Islet of Langerhans (tissue), 1 donor: Measurements from ENCODE around the gene TAS2R50.
"Not testable (repeated sequence)": the region's sequence is repeated elsewhere in the genome, so short reads cannot be mapped to it uniquely, and the experiment has no call there.

ENCODE experiments used
- FAIRE-seq: peaks from one replicate; lab custom pipeline; 2011; peaks lifted over from hg19 to GRCh38; lab: Jason Lieb, UNC

The TAS2R50 gene, protein sequence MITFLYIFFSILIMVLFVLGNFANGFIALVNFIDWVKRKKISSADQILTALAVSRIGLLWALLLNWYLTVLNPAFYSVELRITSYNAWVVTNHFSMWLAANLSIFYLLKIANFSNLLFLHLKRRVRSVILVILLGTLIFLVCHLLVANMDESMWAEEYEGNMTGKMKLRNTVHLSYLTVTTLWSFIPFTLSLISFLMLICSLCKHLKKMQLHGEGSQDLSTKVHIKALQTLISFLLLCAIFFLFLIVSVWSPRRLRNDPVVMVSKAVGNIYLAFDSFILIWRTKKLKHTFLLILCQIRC

DNA sequence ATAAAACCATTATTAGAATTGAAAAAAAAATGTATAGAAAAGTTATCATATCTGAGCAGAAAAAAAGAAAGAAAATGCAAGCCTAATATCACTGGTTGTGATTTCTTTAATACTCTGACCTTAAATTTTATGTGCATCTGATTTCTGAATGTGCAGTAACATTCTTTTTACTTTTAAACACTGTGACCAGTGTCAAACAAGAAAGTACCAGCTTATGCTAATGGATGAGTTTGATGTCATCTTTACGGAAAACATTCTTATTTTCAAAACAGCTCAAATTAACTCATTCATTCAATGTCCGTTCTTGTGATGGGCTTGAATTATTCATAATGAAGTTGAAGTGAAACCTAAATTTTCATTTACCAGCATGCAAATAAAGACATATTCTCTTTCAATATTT lies at the start of gene TAS2R50:
Gene TAS2R50, minus strand, starts transcription at position 101 of the 400 bp plus-strand sequence. Its CDS starts 52 bp downstream, at position 49.
- peak; percentile 65 for FAIRE-seq

DNA sequence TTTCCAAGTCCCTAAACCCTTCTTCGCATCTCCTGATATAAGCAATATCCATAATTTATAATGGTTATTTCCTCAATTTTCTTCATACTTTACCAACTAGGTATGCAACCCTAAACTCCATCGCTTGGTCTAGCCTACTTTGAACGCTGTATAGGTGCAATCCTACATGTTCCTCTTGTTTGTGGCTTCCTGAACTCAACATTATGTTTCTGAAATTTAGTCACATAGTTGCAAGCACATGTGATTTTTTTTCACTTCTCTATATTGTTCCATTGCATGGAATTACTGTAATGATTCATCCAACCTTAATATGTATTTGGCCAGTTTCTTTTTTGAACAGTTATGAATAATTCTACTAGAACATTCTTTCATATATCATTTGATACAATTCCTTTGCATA lies 47.2 kb upstream of the TAS2R50 start:
- FAIRE-seq, result not testable (repeated sequence)

DNA sequence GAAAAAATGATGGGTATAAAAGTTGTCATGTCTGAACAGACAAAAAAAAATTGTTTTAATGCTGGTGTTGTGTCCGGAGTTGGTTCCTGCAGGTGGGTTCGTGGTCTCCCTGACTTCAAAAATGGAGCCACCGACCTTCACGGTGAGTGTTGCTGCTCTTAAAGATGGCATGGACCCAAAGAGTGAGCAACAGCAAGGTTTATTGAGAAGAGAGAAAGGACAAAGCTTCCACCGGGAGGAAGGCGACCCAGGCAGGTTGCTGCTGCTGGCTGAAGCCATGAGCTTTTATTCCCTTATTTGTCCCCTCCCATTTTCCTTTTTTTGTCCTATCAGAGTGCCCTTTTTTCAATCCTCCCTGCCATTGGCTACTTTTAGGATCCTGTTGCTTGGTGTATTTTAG lies 44.6 kb upstream of the TAS2R50 start, which contains the start of gene TAS2R31:
Gene TAS2R31, minus strand, starts transcription at position 101 of the 400 bp plus-strand sequence. Its CDS starts 72 bp downstream, at position 29.
- no peak for FAIRE-seq

DNA sequence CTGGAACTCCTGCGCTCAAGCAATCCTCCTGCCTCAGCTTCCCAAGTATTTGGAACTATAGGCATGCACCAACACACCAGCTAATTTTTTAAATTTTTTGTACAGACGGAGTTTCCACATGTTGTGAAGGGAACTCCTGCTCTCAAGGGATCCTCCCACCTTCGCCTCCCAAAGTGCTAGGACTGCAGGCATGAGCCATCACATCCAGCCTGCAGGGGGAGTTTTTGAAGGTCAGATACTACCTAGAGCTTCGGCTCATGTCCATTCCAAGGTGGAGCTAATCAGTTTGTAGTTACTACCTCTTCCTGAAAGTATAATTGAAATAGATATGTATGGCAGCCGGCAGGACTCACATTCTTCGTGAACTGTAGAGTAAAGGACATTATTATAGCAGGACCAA lies 39.4 kb upstream of the TAS2R50 start:
- FAIRE-seq, result no peak

DNA sequence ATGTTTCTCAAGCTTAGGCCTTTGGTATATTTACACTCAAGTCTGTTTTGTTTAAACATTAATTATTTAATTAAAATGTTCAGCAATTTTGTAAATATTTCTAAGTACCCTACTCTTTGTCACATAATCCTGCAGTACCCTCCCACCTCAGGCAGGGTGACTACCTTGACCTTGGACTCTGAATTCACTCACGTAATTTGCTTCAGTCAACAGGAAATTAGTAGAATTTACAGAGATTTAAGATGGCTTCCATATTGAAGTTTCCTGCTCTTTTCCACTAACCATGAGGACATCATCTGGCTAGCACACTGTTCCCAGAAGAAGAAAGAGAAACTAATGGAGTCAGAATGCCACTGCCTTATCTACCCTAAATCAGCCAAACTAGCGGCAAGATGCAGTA lies 36.7 kb upstream of the TAS2R50 start:
- FAIRE-seq, result no peak

DNA sequence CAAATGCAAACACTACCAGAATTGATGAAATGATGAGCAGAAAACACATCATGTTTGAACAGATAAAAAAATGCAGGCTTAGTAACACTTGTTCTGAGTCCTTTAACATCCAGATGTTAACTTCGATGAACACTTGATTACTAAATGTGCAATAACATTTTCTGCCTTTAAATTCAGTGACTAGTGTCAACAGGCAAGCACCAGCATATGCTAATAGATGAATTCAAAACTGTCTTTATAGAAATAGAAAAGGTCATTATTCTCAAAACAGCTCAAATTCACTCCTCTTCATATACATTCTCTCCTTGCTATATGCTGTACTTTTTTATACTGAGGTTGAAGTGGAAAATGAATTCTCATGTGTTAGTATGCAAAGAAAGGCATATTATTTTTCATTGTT lies 35.8 kb upstream of the TAS2R50 start, which contains the start of gene TAS2R19:
Gene TAS2R19, minus strand, starts transcription at position 101 of the 400 bp plus-strand sequence. Its CDS starts 49 bp downstream, at position 52.
- no peak for FAIRE-seq

DNA sequence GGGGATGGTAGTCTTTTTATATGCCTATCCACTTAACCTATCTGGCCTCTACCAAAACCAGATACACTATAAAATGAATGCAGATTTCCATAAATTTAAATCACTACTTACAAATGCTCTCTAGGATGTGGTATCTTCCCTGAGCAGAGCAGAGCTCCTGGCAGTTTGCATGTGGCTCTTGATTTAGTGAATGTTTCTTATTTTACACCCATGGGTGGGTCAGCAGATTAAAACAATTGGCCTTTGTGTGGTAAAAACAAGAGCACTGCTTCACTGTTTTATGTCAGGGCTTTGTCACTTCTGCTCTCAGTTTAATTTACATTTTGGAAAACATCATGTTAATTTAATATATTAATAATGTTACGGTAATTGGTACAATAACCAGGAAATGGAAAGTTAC lies 30.2 kb upstream of the TAS2R50 start:
- FAIRE-seq, result no peak

DNA sequence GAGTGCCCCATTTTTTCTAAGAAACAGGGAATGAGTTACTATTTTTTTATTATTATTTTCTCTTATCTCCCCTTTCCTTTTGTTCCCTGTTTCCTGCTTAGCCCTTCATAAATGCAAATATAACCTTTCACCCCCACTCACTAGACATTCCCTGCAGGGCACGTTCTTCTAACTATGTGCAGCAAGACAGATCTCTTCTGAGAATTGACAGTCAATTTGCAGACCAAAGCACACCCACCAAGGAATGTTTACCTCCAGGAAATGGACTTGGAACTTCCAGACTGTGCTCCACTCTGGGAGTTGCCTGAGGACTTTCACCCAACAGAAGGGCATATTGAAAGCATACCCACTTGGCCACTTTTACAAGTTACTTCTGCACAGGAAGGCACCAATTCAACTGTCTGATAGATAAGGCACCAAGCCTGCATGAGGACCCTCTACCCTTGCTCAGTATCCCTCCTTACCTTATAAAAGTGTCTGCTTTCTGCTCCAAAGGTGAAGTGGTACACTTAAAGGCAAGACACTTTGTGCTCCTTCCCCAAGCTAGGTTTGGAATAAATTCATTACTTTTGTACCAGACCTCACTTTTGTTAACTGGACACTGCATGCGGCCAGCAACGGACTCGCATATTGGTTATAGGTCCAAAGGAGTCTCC lies 29.2 kb upstream of the TAS2R50 start:
- FAIRE-seq, result no peak

DNA sequence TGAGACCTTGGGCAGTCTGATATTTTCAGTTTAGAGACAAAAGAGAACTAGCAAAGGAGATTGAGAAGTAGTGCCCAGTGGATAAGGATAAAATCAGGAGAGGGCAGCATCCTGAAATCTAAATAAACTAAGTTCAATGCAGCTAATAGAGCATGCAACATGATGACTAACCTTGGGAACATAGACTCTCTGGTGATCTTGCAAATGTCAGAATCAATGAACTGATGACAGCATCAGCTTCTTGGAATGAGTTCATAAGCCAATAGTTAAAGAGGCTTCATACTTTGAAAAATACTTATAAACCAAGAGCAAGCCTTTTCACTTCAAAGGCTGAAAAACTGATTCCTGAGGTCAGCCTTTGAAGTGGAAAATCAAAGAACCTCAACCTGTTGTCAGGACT lies 27.5 kb upstream of the TAS2R50 start:
- FAIRE-seq, result no peak

DNA sequence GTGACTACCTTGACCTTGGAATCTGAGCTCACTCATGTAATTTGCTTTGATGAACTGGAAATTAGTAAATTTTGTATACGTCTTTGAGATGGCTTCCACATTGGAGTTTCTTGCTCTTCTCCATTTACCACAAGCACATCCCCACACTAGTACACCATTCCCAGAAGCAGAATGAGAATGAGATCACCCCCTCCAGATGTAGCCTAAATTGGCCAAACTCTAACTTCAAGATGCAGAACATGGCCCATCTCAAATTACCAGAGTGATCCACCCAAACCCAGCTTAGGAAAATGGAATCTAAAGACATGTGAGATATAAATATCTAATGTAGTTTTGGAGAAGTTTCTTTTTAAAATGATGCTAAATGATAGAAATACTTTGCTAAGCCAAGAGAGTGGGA lies 20.9 kb upstream of the TAS2R50 start:
- no peak for FAIRE-seq

DNA sequence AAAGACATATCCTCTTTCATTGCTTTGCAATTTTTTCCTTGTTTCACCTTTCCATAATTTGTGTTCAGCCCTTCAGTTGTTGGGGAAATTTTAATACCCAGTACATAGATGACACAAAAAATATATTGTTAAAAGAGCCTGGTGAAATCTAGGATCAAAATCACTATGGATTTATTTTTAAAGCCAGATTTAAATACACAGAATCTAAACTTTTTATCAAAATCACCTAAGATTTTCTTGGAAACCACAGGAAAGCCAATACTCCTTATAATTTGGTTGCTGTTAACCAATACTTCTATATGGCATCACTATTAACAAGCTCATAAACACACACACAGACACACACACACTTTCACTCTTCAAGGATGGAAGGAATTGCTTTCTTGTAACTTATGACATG lies 11.5 kb upstream of the TAS2R50 start, which contains the start of gene TAS2R20:
Gene TAS2R20, minus strand, starts transcription at position 101 of the 400 bp plus-strand sequence. CDS start 429 bp downstream, outside the sequence.
- FAIRE-seq, result no peak

DNA sequence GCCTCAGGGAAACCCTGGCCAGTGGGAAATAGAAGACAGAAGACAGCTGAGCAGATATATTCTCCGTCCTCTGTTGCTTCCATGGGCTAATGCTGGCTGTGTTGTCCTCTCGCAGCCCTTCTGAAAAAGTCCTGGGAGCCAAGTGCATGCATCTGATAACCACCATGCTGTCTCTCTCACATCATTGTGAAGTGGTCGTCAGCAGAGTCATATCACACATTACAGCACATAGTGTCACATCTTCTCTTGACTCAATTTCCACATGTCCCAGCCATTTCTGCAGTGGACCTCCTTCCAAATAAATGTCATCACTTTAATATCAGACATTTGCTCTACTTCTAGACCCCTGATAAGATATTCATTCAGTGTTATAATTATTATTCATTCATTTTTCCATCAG lies 7.6 kb upstream of the TAS2R50 start:
- no peak for FAIRE-seq

DNA sequence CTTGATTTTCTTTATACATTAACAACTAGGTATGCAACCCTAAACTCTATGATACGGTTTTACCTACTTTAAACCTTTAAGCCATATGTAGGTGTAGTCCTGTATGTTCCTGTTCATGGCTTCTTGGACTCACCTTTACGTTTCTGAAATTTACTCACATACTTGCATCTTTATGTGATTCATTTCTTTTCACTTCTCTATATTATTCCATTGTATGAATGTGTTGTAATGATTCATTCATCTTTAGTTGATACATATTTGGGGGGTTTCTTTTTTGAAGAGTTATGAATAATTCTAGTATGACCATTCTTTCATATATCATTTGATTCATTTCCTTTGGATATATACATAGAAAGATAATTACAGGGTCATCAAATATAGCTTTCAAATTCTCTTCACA lies 2.4 kb upstream of the TAS2R50 start:
- no peak for FAIRE-seq

DNA sequence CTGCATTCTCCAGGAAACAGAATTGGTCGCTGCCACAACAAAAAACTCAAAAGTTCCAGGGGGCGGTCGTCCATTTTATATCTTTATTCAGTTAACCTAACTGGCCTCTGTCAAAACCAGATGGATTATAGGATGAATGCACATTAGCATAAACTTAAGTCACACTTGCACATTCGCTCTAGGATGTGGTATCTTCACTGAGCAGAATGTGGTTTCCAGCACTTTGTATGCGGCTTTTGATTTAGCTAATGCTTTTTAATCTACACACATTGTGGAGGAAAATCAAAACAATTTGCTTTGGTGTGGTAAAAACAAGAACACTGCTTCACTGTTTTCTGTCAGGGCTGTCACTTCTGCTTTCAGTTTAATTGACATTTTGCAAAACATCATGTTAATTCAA lies 4.5 kb downstream of the TAS2R50 start:
- FAIRE-seq, result no peak

DNA sequence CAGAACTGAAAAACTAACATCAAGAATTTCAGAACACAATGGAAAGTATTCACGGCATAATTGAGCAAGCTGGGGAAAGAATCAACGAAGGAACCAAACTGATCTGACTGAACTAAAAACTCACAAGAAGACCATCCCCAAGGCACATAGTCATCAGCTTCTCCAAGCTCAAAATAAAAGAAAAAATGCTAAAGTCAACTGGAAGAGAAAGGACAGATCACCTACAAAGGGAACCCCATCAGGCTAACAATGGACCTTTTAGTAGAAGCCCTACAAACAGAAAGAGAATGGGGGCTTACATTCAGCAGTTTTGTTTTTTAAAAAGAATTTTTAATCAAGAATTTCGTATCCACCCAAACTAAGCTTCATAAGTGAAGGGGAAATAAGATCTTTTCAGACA lies 11.7 kb downstream of the TAS2R50 start:
- no peak for FAIRE-seq

DNA sequence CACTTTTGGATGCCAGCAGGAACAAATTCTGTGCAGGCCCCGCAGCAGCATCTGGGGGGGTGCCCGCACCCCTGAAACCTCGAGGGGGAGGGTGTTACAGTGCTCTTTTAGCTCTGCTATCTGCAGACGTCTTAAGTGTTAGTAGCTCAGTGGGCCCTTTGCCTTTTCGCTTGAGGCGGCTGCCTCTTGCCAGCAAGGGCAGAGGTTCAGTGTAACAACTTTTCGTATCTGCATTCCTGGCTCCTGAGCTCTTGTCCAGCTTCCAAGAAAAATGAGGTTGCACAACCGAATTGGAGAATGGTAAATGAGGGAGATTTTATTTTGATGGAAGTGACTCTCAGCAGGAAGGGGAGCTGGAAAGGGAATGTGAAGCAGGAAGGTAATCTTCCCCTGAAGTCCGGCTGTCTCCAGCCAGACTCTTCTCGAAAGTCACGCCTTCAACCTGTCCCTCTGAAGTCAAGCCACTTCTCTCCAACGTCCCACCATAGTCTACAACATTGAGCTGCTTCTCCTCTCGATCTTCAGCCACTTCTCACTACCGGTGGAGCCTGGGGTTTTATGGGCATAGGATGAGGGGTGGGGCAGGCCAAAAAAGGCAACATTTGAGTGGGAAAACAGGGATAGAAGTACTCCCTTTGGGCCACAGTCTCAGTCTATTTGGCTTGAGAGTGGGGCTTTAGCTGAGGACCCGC lies 17.8 kb downstream of the TAS2R50 start:
- no peak for FAIRE-seq

DNA sequence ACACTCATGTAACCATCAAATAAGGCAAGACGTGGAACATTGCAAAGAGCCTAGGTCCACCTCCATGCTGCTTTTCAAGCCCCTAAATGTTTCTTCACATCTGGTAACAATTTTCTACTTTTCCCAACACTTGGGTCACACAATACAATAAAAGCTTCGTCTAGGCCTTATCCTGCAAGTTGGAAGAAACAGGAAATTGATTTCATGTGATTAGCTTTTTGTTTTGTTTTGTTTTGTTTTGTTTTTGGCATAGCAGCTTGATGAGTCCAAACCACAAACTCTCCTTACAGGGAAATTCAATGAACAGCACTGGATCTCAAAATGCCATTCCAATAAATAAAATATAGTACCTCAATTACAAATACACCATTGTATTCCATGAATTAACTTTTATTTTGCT lies 19.3 kb downstream of the TAS2R50 start:
- no peak for FAIRE-seq

DNA sequence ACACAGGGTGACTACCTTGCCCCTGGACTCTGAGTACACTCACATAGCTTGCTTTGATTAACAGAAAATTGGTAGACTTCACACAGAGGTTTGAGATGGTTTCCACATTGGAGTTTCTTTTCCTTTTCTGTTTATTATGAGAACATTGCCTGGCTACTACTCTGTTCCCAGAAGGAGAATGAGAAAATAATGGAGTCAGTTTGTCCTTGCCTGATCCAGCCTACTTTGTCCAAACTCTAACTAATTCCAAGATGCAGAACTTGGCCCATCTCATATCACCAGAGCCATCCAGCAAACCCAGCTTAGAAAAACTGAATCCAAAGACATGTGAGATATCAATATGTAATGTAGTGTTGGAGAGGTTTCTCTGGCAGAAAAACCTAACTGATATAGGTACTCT lies 20.4 kb downstream of the TAS2R50 start:
- no peak for FAIRE-seq

DNA sequence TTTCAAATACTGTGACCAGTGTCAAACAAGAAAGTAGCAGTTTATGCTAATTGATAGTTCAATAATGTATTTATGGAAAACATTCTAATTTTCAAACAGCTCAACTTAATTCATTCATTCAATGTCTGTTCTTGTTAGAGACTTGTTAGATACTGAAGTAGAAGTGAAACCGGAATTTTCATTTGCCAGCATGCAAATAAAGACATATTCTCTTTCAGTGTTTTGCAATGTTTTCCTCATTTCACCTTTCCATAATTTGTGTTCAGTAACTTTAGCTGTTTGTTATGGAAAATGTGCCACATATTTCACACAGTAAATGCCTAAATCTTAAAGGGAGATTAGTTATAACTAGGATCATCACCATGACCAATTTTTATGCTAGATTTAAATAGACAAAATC lies 21.2 kb downstream of the TAS2R50 start:
- no peak for FAIRE-seq

DNA sequence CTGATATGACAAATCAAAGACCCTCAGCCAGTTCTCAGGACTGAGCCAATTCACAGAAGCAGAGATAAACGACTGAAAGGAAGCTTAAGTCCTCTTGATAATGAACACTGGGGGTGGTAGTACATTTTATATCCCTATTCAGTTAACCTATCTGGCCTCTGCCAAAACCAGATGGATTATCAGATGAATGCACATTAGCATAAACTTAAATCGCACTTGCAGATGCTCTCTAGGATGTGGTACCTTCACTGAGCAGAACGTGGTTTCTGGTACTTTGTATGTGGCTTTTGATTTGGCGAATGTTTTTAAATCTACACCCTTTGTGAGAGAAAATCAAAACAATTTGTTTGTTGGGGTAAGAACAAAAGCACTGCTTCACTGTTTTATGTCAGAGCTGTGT lies 26.5 kb downstream of the TAS2R50 start:
- FAIRE-seq, result no peak

DNA sequence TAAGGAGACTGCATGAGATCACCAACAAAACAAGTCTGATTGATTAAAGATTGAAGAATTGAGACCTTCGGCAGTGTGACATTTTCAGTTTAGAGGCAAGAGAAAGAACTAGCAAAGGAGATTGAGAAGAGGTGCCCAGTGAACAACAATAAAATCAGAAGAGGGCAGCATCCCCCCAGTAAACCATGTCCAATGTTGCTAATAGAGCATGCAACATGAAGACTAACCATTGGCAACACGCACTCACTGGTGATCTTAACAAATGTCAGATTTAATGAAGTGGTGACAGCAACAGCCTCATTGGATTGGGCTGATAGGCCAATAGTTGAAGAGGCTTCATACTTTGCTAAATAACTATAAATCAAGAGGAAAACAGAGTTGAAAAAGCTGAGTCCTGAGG lies 26.9 kb downstream of the TAS2R50 start:
- no peak for FAIRE-seq

DNA sequence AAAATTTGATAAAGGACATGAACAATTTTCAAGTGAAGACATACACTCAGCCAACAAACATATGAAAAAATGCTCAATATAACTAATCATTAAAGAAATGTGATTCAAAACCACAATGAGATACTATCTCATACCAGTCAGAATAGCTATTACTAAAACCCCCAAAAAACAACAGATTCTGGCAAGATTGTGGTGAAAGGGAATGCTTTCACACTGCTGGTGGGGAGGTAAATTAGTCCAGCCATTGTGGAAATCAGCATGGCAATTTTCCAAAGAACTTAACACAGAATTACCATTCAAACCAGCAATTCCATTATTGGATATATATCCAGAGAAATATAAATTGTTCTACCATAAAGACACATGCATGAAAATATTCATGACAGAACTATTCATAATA lies 29.0 kb downstream of the TAS2R50 start:
- no peak for FAIRE-seq

DNA sequence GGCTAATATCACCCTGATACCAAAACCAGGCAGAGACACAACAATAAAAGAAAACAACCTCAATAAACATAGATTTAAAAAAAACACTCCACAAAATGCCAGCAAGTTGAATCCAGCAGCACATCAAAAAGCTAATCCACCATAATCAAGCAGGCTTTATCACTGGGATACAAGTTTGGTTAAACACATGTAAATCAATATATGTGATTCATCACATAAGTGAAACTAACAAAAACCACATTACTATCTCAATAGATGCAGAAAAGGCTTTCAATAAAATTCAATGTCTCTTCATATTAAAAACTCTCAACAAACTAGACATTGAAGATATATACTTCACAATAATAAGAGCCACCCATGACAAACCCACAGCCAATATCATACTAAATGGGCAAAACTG lies 30.6 kb downstream of the TAS2R50 start:
- no peak for FAIRE-seq
